ENCODE measurements around the gene TMEM192.
"Not testable (repeated sequence)": the region's sequence is repeated elsewhere in the genome, so short reads cannot be mapped to it uniquely, and the experiment has no call there.

The TMEM192 gene

GRCh38 chr4:165088366-165088765 lies 24.3 kb downstream of the TMEM192 start:
- DNase-seq, result no peak

DNA sequence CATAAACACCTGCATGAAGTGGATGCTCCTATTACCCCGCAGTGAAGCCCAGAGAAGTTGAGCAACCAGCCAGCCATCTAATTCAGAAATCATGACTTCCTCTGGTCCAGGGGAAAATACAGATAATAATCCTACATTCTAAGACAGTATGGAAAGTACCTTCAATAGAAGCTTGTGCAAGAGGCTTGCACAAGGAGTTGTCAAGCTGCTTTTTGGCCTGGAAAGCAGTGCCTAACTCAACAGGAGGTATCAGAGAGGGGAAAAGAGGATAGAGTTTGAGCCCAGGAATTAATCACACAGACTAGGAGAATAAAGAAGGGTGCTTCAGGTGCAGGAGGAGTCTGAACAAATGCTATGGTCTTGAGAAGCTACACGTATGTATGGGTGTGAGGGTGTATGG lies 26.7 kb downstream of the TMEM192 start:
- DNase-seq, result no peak

DNA sequence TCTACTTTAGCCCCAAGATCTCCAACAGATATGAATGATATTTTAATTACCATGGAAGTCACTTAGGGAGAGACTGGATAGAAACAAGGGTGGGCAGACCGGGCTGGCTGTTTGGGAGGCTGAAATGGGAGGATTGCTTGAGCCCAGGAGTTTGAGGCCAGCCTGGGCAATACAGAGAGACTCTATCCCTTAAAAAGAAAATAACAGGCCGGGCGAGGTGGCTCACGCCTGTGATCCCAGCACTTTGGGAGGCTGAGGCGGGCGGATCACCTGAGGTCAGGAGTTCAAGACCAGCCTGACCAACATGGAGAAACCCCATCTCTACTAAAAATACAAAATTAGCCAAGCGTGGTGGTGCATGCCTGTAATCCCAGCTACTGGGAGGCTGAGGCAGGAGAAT lies 27.9 kb downstream of the TMEM192 start:
- DNase-seq, result not testable (repeated sequence)

- no peak for DNase-seq
Observed at GRCh38 chr4:165079476-165079875, 33.2 kb downstream of the TMEM192 start.

DNA sequence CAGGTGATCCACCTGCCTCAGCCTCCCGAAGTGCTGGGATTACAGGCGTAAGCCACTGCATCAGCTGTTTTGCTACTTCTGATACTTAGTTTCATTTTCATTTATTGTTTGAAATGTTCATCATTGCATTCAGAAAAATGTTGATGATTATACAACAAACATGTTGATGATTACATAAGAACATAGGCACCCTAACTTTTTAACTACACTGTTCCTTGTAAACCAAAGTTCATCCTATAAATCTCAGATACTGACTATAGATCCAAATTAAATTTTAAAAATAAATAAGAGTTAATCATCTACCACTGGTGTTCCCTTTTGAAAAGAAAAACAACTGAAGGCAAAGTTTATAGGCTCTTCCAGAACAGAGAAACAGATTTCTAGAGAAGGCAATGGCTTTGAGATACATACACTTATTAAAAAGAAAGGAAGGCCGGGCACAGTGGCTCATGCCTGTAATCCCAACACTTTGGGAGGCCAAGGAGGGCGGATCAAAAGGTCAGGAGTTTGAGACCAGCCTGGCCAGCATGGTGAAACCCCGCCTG lies 35.6 kb downstream of the TMEM192 start:
- DNase-seq, result no peak

DNA sequence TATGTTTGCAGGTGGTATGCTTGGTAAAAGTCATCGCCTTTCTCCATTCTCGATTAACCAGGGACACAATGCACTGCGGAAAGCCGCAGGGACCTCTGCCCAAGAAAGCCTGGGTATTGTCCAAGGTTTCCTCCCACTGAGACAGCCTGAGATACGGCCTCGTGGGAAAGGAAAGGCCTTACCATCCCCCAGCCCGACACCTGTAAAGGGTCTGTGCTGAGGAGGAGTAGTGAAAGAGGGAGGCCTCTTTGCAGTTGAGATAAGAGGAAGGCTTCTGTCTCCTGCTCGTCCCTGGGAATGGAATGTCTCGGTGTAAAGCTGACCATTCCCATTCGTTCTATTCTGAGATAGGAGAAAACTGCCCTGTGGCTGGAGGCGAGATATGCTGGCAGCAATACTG lies 39.3 kb downstream of the TMEM192 start:
- not testable (repeated sequence) for DNase-seq

GRCh38 chr4:165070560-165070959 lies 42.1 kb downstream of the TMEM192 start:
- no peak for DNase-seq

DNA sequence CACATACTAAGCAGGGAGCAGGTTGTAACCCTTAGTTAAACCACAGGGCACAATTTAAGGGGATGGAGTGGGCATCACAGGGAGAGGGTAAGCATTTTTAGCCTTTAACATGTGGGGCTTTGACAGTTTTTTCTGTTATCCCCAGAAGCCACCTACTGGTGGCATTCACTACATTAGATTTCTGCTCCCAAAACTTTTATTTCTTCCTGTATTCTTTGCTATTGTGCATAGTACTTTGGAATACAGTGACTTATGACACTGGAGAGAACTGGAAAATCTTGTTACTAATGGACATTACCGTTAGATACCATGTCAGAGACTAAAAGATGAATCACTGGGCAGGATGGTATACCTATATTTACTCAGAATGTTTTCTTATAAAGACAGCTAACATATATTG lies 51.7 kb downstream of the TMEM192 start:
- no peak for DNase-seq

GRCh38 chr4:165059386-165059785 lies 53.3 kb downstream of the TMEM192 start:
- DNase-seq, result no peak

GRCh38 chr4:165058666-165059065 lies 54.0 kb downstream of the TMEM192 start:
- DNase-seq, result no peak

GRCh38 chr4:165055601-165056000 lies 57.1 kb downstream of the TMEM192 start:
- DNase-seq, result no peak

DNA sequence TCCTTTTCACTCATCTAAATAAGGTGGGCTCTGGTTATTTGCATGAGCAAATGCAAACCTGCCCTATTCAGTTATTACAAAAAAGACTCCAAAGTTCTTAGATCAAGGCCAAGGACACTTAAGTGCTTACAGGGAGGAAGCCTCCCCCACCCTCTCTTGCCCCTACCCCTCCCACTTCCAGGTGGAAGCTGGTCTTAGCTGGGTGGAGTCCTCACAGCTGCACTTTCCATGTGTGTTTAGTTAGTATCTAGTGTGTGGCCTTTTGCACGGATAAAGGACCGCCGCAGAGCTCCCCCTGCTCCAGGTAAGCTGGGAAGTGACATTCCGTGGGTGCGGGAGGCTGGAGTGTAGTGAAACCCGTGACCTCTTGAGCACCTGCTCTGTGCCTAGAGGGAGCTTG lies 59.0 kb downstream of the TMEM192 start, which contains the start of gene TRIM75:
TRIM75 (plus strand) TSS at position 222 of the 400 bp plus-strand sequence. CDS start 5,282 bp downstream, outside the sequence.
- DNase-seq, result no peak

- no peak for DNase-seq
Observed at GRCh38 chr4:165052627-165053026, 60.0 kb downstream of the TMEM192 start.

DNA sequence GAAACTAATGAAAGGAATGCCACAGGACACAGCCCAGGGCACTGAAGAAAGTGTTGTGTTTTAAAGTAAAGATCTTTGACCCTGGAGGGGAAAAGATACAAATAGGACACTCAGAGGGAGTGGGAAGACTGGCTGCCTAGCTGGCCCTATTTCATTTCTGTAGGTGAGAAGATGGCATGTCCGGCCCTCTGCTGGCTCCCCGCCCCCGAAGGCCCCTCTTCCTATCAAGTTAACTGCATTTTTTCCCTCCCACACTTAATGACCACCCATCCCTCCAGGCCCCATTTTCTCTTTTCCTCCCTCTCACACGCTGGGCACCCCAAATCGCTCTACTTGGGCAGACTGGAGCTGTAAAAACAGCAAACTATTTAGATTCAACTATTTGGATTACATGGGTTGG lies 64.5 kb downstream of the TMEM192 start:
- no peak for DNase-seq

- no peak for DNase-seq
Observed at GRCh38 chr4:165031436-165032211, 81.0 kb downstream of the TMEM192 start, which contains the start of gene TRIM60. Gene TRIM60 (plus strand): TSS chr4:165031999. CDS start chr4:165040073, 8,074 bp downstream.

- no peak for DNase-seq
Observed at GRCh38 chr4:165027762-165028402, 84.8 kb downstream of the TMEM192 start.

DNA sequence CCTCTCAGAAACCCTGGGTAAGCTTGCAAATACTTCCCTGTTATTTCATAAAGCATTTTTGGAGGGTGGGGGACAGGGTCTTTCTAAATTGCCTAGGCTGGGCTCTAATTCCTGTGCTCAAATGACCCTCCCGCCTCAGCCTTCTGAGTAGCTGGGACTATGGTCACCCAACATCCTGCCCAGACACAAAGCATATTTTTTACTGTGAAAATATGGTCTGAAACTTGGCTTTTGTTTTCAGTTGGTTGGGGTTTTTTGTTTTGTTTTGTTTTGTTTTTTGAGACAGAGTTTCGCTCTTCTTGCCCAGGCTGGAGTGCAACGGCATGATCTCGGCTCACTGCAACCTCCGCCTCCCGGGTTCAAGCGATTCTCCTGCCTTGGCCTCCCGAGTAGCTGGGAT lies 86.9 kb downstream of the TMEM192 start:
- not testable (repeated sequence) for DNase-seq
